GM21367 (cell line): ENCODE measurements around the gene HSPA1A.
"Not testable (repeated sequence)": the region's sequence is repeated elsewhere in the genome, so short reads cannot be mapped to it uniquely, and the experiment has no call there.

Experiments used
- ATAC-seq: cut with Tn5 transposase; IDR thresholded peaks from one replicate; pipeline ENCODE4 v1.9.1; 2021; ENCODE audit not compliant: unreplicated experiment

The HSPA1A gene

GRCh38 chr6:31862344-31863235 is 47.2 kb downstream of the HSPA1A start, which contains the start of gene NEU1:
NEU1 (minus strand) TSS chr6:31862821; CDS start chr6:31862776, 45 bp downstream.
- ATAC-seq, result peak; percentile 87

GRCh38 chr6:31864123-31864562 is 48.8 kb downstream of the HSPA1A start:
- not testable (repeated sequence) for ATAC-seq

GRCh38 chr6:31864818-31865204 is 49.5 kb downstream of the HSPA1A start:
- no peak for ATAC-seq

DNA sequence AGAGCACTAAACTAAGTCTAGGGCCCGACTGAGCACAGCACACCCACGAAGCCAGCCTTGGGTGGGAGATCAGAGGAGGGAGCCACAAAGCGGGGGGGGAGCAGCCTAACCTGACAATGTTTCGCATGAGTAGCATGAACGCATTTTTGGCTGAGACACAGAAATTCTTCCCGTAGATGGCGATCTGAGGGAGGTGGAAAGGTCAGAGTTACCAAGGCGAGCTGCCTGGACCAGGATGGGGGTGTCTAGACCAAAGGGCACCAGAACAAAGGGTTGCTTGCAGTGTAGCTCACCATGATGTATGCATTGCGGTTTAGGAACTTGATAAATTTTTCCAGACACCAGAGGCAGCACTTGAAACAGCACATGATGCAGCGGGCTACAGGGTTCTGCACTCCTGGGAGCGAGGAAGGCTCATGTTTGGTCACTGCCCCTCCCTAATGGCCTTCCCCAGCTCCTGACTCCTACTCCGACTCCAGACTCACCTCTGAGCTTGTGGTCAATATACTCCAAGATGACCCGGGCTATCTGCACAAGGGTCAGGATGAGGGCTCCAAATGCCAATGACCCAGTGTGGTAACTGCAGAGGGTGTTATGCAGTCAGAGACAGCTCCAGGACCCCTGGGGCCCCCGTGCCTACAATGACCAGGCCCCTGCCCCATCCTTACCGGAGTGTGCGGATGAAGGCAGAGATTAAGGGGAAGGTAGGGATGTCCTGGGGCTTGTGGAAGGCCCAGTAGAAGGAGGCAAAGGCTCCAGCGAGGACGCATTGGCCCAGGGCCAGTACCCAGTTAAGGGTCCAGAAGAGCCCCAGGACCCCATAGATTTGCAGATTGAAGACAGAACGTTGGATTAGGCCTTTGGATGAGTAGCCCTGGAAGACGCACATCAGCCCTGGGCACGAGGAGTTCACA is 50.1 kb downstream of the HSPA1A start:
- no peak for ATAC-seq
